Esophagus (tissue), 2 donors: ENCODE measurements around the gene KIRREL2. TPM values are rescaled to one million over a fixed set of nuclear protein-coding genes. Genes with fewer than 3 reads are reported as not detected.
"Not testable (repeated sequence)": the region's sequence is repeated elsewhere in the genome, so short reads cannot be mapped to it uniquely, and the experiment has no call there.

ENCODE experiments used
- H3K27ac ChIP-seq, 2 donors: one replicate each; pipeline ENCODE4 v1.5.1; 2013; ENCODE audit warnings: low read depth in 2 of 2, mild to moderate bottlenecking in 2 of 2, inconsistent platforms in 1 of 2, low read length in 1 of 2, moderate library complexity in 1 of 2
- H3K27me3 ChIP-seq, 2 donors: one replicate each; pipeline ENCODE4 v1.6.1; 2013; ENCODE audit warnings: low read length in 2 of 2, control low read depth in 1 of 2, mild to moderate bottlenecking in 1 of 2; ENCODE audit not compliant: insufficient read depth in 2 of 2, control insufficient read depth in 1 of 2
- H3K36me3 ChIP-seq, 2 donors: one replicate each; pipeline ENCODE4 v1.6.1; 2013; ENCODE audit warnings: low read length in 1 of 2; ENCODE audit not compliant: control insufficient read depth in 2 of 2, insufficient read depth in 2 of 2
- H3K4me1 ChIP-seq, 2 donors: one replicate each; pipeline ENCODE4 v1.6.1; 2013; ENCODE audit warnings: low read length in 1 of 2; ENCODE audit not compliant: control insufficient read depth in 2 of 2, insufficient read depth in 2 of 2
- H3K4me3 ChIP-seq, 2 donors: one replicate each; pipeline ENCODE4 v1.5.1; 2013; ENCODE audit warnings: low read length in 2 of 2, mild to moderate bottlenecking in 2 of 2, low read depth in 1 of 2, moderate library complexity in 1 of 2
- H3K9me3 ChIP-seq, 2 donors: one replicate each; pipeline ENCODE4 v1.6.1; 2013; ENCODE audit warnings: mild to moderate bottlenecking in 2 of 2, low read depth in 1 of 2, low read length in 1 of 2, moderate library complexity in 1 of 2; ENCODE audit not compliant: control insufficient read depth in 2 of 2, insufficient read depth in 1 of 2
- whole genome bisulfite sequencing, 2 donors: extraction: QIAGEN DNeasy Blood & Tissue Kit; methylation state at CpG; one replicate each; pipeline ENCODE4 v1.1.7; 2013; 5-methylcytosine and 5-hydroxymethylcytosine counted together
- polyA plus RNA-seq, 2 donors: library from polyadenylated mRNA; stranded (reverse); fragments of 200-250 nt; gene quantifications; one replicate each; pipeline ENCODE4 v1.2.3, GENCODE V29; 2013
- donor health status: healthy with polysubstance abuse.
- donor health status: Bipolar disorder and iron deficiency.

KIRREL2 gene
- polyA plus RNA-seq, 2 donors: 0.02 TPM; not detected in 1

DNA sequence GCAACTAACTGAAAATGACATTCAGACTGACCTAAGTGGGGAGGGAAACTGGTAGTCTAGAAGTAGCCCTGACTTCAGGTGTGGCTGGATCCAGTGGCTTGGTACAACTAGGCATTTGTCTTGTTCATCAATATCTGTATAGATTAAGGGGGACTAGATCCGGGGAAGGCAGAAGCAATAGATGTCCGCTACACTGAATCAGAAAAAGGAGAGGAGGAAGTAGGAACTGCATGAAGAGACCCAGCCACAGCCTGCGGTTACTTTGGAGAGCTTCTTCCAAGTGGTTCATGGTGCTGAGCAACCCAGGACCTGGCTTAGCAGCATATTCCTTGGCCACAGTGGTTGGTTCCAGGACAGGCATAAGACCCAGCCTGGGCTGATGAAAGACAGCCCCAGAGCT lies 34.1 kb upstream of the KIRREL2 start:
- no peaks in the 10 kb centered on the region for H3K27me3 ChIP-seq
- 76% methylated on average over 3 of the region's 3 CpGs for WGBS, 2 donors

DNA sequence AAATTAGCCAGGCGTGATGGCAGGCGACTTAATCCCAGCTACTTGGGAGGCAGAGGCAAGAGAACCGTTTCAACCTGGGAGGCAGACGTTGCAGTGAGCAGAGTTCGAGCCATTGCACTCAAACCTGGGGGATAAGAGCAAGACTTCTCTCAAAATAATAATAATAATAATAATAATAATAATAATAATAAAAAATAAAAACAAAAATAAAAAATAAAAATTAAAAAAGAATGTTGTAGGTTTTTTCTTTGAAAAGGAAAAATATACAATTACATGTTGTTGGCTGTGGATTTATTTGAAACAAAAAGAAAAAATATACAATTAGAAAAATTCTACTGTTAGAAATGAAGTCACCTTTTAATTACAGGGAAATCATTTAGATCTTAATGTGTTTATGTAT lies 32.6 kb upstream of the KIRREL2 start:
- no peak overlapping the region for H3K27ac ChIP-seq
- H3K4me3 ChIP-seq: no peak overlapping the region
- no peaks in the 10 kb centered on the region for H3K9me3 ChIP-seq
- no peaks in the 10 kb centered on the region for H3K4me1 ChIP-seq
- H3K36me3 ChIP-seq: no peaks in the 10 kb centered on the region
- WGBS, 2 donors: 86% methylated on average over 5 of the region's 5 CpGs
- H3K27me3 ChIP-seq: no peaks in the 10 kb centered on the region

More for the DNA sequence above, 34.1 kb upstream of the KIRREL2 start:
- Histone ChIP-seq H3K4me3 (no peak overlapping the region), H3K9me3 (no peaks in the 10 kb centered on the region), H3K4me1 (no peaks in the 10 kb centered on the region), H3K27ac (no peak overlapping the region), H3K36me3 (no peaks in the 10 kb centered on the region)

DNA sequence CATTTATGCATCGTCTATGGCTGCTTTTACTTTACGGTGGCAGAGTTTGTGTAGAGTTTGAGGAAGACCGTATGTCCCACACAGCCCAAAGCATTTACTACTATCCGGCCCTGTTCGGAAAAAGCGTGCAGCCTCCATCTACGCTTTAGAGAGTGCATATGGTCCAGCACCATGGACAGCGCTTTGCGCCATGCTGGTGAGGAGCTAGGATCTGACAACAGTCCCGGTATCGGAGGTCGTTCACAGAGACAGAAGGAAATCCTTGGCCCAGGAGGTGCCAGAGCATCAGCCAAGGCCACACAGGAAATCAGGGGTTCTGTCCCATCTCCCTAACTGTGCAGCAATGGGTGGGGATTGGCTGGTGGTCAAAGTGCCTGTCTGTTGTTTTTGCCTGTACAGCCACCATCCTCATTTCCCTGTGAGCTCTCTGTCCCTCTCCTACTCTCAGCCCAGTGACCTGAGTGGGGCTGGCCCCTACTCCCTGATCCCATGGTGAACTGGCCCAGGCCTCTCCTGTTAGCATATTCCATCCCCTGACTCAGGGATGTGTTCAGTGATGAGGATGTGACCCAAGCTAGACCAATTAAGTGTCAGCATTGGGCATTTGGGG lies 27.9 kb upstream of the KIRREL2 start:
- H3K4me1 ChIP-seq: no peaks in the 10 kb centered on the region
- 10 to 24% methylated on average over 12 of the region's 12 CpGs for WGBS, 2 donors
- no peaks in the 10 kb centered on the region for H3K9me3 ChIP-seq
- H3K27ac ChIP-seq: no peak overlapping the region
- no peaks in the 10 kb centered on the region for H3K27me3 ChIP-seq
- H3K4me3 ChIP-seq: no peak overlapping the region
- H3K36me3 ChIP-seq: no peaks in the 10 kb centered on the region

DNA sequence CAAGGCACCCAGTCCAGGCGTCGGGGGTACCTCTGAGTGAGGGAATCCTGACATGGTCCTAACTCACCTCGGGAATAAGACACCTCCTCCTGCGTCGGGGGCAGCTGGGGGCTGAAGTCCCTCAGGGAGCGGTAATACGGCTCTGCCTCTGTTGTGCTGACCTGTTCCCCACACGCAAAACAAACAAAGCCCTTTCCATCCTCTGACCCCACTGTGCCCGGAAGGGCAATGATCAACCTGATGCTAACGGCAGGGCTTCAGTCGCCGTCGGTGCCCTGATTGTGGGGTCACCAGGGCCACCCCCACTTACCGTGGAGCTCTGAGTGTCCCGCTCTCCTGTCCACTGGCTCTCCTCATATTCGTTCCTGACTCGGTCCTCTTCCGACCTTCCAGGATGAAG lies 25.7 kb upstream of the KIRREL2 start:
- 71 to 79% methylated on average over 18 of the region's 18 CpGs for WGBS, 2 donors
- no peaks in the 10 kb centered on the region for H3K4me1 ChIP-seq
- H3K9me3 ChIP-seq: no peaks in the 10 kb centered on the region
- no peaks in the 10 kb centered on the region for H3K27me3 ChIP-seq
- H3K36me3 ChIP-seq: no peaks in the 10 kb centered on the region
- H3K27ac ChIP-seq: no peak overlapping the region
- no peak overlapping the region for H3K4me3 ChIP-seq

DNA sequence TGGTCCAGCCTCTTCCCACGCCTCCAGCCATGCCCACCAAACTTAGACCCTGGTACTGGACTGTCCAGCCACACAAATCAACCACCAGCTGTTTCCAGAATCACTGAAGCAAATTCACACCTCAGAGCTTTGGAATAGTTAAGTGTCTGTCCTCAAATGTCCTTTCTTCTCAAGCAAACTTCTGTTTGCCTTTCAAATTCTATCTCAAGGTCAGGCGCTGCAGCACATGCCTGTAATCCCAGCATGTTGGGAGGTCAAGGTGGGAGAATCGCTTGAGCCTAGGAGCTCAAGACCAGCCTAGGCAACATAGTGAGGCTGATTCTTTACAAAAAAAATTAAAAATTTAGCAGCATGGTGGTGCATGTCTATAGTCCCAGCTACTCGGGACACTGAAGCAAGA lies 24.7 kb upstream of the KIRREL2 start:
- Histone ChIP-seq H3K27me3 (no peaks in the 10 kb centered on the region), H3K4me1 (no peaks in the 10 kb centered on the region), H3K9me3 (no peaks in the 10 kb centered on the region), H3K27ac (no peak overlapping the region), H3K4me3 (no peak overlapping the region), H3K36me3 (no peaks in the 10 kb centered on the region)
- 61 to 69% methylated on average over 4 of the region's 4 CpGs for WGBS, 2 donors

DNA sequence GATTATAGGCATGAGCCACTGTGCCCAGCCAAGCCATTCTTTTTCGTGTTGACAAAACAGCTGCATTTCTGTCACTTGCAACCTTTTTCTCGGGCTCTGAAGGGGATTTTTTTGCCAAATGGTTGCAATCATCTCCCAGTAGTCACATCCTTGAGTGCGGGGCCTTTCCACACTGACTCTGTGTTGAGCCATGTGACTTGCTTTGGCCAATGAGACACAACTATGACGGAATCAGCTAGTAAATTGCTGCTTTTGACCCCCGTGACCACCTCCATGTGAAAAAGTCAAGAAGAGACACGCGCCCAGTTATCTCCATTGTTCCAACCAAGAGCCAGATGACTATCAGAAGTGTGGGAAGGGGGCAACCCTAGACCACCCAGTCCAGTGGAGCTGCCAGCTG lies 22.7 kb upstream of the KIRREL2 start:
- 54 to 65% methylated on average over 7 of the region's 7 CpGs for WGBS, 2 donors
- H3K27me3 ChIP-seq: no peaks in the 10 kb centered on the region
- no peaks in the 10 kb centered on the region for H3K4me1 ChIP-seq
- H3K9me3 ChIP-seq: no peaks in the 10 kb centered on the region
- no peak overlapping the region for H3K27ac ChIP-seq
- no peak overlapping the region for H3K4me3 ChIP-seq
- H3K36me3 ChIP-seq: no peaks in the 10 kb centered on the region

GRCh38 chr19:35836096-35836495 lies 20.6 kb upstream of the KIRREL2 start:
- 51 to 59% methylated on average over 11 of the region's 11 CpGs for WGBS, 2 donors
- H3K4me1 ChIP-seq, H3K27me3 ChIP-seq, H3K36me3 ChIP-seq, H3K4me3 ChIP-seq, H3K9me3 ChIP-seq, H3K27ac ChIP-seq: not testable (repeated sequence)

DNA sequence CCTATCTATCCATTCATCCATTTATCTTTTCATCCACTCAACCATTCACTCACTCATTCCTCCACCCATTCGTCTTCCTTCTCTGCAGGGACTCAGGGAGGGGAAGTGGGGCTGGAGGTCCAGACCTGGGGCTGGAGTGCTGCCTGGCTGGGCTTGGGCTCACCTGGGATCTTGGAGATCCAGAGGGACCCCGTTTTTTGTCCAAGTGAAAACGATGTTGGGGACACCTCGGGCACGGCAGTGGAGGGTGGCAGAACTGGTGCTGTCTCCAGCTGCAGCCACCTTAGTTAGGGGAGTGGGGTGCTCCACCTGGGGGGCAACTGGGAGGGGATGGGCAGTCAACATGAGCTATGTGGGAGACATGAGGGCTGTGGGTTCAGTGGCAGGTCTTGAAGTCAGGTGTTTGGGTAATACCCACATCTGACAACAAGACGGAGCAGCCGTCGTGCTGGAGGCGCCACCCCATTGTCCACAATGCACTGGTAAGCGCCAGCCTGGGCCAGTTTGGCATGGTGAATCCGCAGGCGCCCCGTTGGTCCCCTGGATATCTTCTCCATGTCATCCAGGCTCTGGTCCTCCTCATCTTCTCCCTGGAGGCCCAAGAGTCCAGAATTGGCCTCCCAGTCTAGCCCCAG lies 14.6 kb upstream of the KIRREL2 start:
- H3K27ac ChIP-seq: no peak overlapping the region
- H3K4me1 ChIP-seq: peaks cover 0 to 10% of the 10 kb centered on the region in 2 donors
- WGBS, 2 donors: 83 to 88% methylated on average over 13 of the region's 13 CpGs
- H3K27me3 ChIP-seq: peaks cover 0 to 5% of the 10 kb centered on the region in 2 donors
- no peak overlapping the region for H3K4me3 ChIP-seq
- peaks cover 2 to 12% of the 10 kb centered on the region in 2 donors for H3K9me3 ChIP-seq
- H3K36me3 ChIP-seq: no peaks in the 10 kb centered on the region

- no peak overlapping the region for H3K27ac ChIP-seq
- peaks cover 2 to 12% of the 10 kb centered on the region in 2 donors for H3K9me3 ChIP-seq
- H3K4me1 ChIP-seq: peaks cover 0 to 10% of the 10 kb centered on the region in 2 donors
- 86 to 88% methylated on average over 4 of the region's 4 CpGs for WGBS, 2 donors
- H3K4me3 ChIP-seq: no peak overlapping the region
- H3K27me3 ChIP-seq: peaks cover 0 to 5% of the 10 kb centered on the region in 2 donors
- no peaks in the 10 kb centered on the region for H3K36me3 ChIP-seq
Observed at GRCh38 chr19:35842666-35843272, 13.9 kb upstream of the KIRREL2 start.
